GM23338 (cell line): ENCODE results near the gene GHRHR. TPM values are rescaled to one million over a fixed set of nuclear protein-coding genes. Genes with fewer than 3 reads are reported as not detected.

Source experiments
- ATAC-seq: fragments of 200-7000 bp; cut with Tn5 transposase; 3 replicates; pipeline ENCODE4 v1.9.1; 2020
- DNase-seq: peaks from one replicate; pipeline ENCODE4 v3.0.0-alpha.2; 2015; ENCODE audit warnings: low spot score
- H2AFZ ChIP-seq: fragments of 200-600 bp; sonication (generic); 2 replicates; pipeline ENCODE4 v1.8.0; 2016; ENCODE audit warnings: antibody characterized with exemption, mild to moderate bottlenecking, moderate library complexity
- H3F3A ChIP-seq: fragments of 200-600 bp; sonication (generic); replicated peaks from 2 replicates; pipeline ENCODE4 v1.8.0; 2017; ENCODE audit warnings: antibody characterized with exemption, mixed run types, low read depth
- H3K27ac ChIP-seq: fragments of 200-600 bp; sonication (generic); 2 replicates; pipeline ENCODE4 v1.6.1; 2016; ENCODE audit warnings: low read depth
- H3K27me3 ChIP-seq: fragments of 200-600 bp; sonication (generic); 2 replicates; pipeline ENCODE4 v1.8.0; 2016; ENCODE audit warnings: mild to moderate bottlenecking, mixed run types, moderate library complexity; ENCODE audit not compliant: insufficient read depth
- H3K36me3 ChIP-seq: fragments of 200-600 bp; sonication (generic); 2 replicates; pipeline ENCODE4 v1.8.0; 2016; ENCODE audit warnings: mild to moderate bottlenecking; ENCODE audit not compliant: insufficient read depth
- H3K4me1 ChIP-seq: fragments of 200-600 bp; sonication (generic); 2 replicates; pipeline ENCODE4 v1.8.0; 2016; ENCODE audit warnings: mild to moderate bottlenecking, moderate library complexity; ENCODE audit not compliant: insufficient read depth
- H3K4me2 ChIP-seq: fragments of 200-600 bp; sonication (generic); 2 replicates; pipeline ENCODE4 v1.7.1; 2017; ENCODE audit warnings: mixed run types
- H3K4me3 ChIP-seq: fragments of 200-600 bp; sonication (generic); 2 replicates; pipeline ENCODE4 v1.6.1; 2016; ENCODE audit warnings: mixed run types
- H3K79me2 ChIP-seq: fragments of 200-600 bp; sonication (generic); replicated peaks from 2 replicates; pipeline ENCODE4 v1.8.0; 2017; ENCODE audit warnings: mild to moderate bottlenecking; ENCODE audit not compliant: insufficient read depth
- H3K9me2 ChIP-seq: fragments of 200-600 bp; sonication (generic); 2 replicates; pipeline ENCODE4 v1.8.0; 2017; ENCODE audit not compliant: insufficient read depth
- H4K20me1 ChIP-seq: fragments of 200-600 bp; sonication (generic); replicated peaks from 2 replicates; pipeline ENCODE4 v1.8.0; 2017; ENCODE audit warnings: mild to moderate bottlenecking; ENCODE audit not compliant: insufficient read depth
- H3K27ac Mint-ChIP-seq: 2 replicates; pipeline ENCODE4 v1.8.0; 2020; ENCODE audit warnings: inconsistent platforms, mild to moderate bottlenecking, moderate library complexity, mixed read lengths
- H3K27me3 Mint-ChIP-seq: 3 replicates; pipeline ENCODE4 v1.8.0; 2022; ENCODE audit warnings: low read depth, mild to moderate bottlenecking, moderate library complexity, mixed read lengths, inconsistent platforms; ENCODE audit not compliant: insufficient read depth, poor library complexity
- H3K36me3 Mint-ChIP-seq: 3 replicates; pipeline ENCODE4 v1.8.0; 2021; ENCODE audit warnings: low read depth, mild to moderate bottlenecking, inconsistent platforms, moderate library complexity, mixed read lengths
- H3K4me1 Mint-ChIP-seq: 3 replicates; pipeline ENCODE4 v1.8.0; 2020; ENCODE audit warnings: mild to moderate bottlenecking, inconsistent platforms, mixed read lengths
- H3K4me3 Mint-ChIP-seq: 3 replicates; pipeline ENCODE4 v1.8.0; 2021; ENCODE audit warnings: moderate library complexity, mild to moderate bottlenecking, inconsistent platforms, mixed read lengths
- H3K9me3 Mint-ChIP-seq: 3 replicates; pipeline ENCODE4 v1.8.0; 2020; ENCODE audit warnings: moderate library complexity, mild to moderate bottlenecking, inconsistent platforms, mixed read lengths
- CREB1 ChIP-seq: fragments of 250-450 bp; sonication (Bioruptor Pico); IDR thresholded peaks from 2 replicates; pipeline ENCODE4 v1.5.0; 2020; ENCODE audit warnings: low read depth, mild to moderate bottlenecking, moderate library complexity
- JUNB ChIP-seq: IDR thresholded peaks from one replicate; pipeline ENCODE4 v1.6.1; 2016; ENCODE audit warnings: antibody characterized with exemption; ENCODE audit not compliant: unreplicated experiment
- ZNF331 ChIP-seq: fragments of 250-450 bp; sonication (Bioruptor Pico); IDR thresholded peaks from 2 replicates; pipeline ENCODE4 v1.5.0; 2020; ENCODE audit warnings: low read depth, mild to moderate bottlenecking, moderate library complexity
- polyA plus RNA-seq: library from polyadenylated mRNA; unstranded; fragments of >200 nt; fragmentation: Nextera tagmentation; extraction: Ambion mirVana; gene quantifications from 2 replicates; pipeline ENCODE4 v1.2.1, GENCODE V29; 2016
- total RNA-seq: library from RNA; depleted of rRNA; stranded (reverse); fragments of >200 nt; shearing (Covaris generic); gene quantifications from 2 replicates; pipeline ENCODE4 v1.2.3, GENCODE V29; 2014
- TF ChIP-seq, protein P1 (sequence below): fragments of 250-450 bp; sonication (Bioruptor Pico); IDR thresholded peaks from 2 replicates; pipeline ENCODE4 v1.5.0; 2020; ENCODE audit warnings: mild to moderate bottlenecking, moderate library complexity
- TF ChIP-seq, protein P2 (sequence below): IDR thresholded peaks from one replicate; pipeline ENCODE4 v1.6.1; 2018; ENCODE audit warnings: antibody characterized with exemption; ENCODE audit not compliant: unreplicated experiment
- TF ChIP-seq, protein P3 (sequence below), 2 experiments: fragments of 200-600 bp in 1 of 2; sonication (generic) in 1 of 2; conservative IDR thresholded peaks; 2 replicates each; pipeline versions ENCODE4 v1.5.1 to v1.6.1; 2016 to 2017; ENCODE audit warnings: antibody characterized with exemption in 2 of 2, low read depth in 2 of 2, mild to moderate bottlenecking in 2 of 2, moderate library complexity in 1 of 2

GHRHR gene
- total and polyA plus RNA-seq, 2 experiments from 2014 or later, result 2.2 TPM; not detected in 1

DNA sequence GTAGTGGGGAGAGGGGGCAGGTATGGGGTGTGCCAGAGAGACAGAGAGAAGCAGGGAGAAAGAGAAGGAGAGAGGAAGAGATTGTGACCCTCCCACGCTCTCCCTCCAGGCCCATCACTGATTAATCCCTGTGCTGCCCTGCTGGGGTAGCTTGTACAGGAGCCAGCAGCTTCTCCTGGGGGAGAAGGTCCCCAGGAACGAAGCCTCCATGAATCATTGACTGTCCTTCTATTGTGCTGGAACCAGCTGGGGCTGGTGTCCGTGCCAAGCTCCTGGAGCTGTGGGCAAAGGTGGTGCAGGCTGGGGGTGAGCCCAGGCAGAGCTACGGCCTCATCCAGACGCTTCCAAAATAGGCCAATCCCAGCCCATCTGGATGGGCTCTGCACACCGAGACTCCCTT lies 31.2 kb upstream of the GHRHR start (continued):
- TF ChIP-seq, protein P1, sequence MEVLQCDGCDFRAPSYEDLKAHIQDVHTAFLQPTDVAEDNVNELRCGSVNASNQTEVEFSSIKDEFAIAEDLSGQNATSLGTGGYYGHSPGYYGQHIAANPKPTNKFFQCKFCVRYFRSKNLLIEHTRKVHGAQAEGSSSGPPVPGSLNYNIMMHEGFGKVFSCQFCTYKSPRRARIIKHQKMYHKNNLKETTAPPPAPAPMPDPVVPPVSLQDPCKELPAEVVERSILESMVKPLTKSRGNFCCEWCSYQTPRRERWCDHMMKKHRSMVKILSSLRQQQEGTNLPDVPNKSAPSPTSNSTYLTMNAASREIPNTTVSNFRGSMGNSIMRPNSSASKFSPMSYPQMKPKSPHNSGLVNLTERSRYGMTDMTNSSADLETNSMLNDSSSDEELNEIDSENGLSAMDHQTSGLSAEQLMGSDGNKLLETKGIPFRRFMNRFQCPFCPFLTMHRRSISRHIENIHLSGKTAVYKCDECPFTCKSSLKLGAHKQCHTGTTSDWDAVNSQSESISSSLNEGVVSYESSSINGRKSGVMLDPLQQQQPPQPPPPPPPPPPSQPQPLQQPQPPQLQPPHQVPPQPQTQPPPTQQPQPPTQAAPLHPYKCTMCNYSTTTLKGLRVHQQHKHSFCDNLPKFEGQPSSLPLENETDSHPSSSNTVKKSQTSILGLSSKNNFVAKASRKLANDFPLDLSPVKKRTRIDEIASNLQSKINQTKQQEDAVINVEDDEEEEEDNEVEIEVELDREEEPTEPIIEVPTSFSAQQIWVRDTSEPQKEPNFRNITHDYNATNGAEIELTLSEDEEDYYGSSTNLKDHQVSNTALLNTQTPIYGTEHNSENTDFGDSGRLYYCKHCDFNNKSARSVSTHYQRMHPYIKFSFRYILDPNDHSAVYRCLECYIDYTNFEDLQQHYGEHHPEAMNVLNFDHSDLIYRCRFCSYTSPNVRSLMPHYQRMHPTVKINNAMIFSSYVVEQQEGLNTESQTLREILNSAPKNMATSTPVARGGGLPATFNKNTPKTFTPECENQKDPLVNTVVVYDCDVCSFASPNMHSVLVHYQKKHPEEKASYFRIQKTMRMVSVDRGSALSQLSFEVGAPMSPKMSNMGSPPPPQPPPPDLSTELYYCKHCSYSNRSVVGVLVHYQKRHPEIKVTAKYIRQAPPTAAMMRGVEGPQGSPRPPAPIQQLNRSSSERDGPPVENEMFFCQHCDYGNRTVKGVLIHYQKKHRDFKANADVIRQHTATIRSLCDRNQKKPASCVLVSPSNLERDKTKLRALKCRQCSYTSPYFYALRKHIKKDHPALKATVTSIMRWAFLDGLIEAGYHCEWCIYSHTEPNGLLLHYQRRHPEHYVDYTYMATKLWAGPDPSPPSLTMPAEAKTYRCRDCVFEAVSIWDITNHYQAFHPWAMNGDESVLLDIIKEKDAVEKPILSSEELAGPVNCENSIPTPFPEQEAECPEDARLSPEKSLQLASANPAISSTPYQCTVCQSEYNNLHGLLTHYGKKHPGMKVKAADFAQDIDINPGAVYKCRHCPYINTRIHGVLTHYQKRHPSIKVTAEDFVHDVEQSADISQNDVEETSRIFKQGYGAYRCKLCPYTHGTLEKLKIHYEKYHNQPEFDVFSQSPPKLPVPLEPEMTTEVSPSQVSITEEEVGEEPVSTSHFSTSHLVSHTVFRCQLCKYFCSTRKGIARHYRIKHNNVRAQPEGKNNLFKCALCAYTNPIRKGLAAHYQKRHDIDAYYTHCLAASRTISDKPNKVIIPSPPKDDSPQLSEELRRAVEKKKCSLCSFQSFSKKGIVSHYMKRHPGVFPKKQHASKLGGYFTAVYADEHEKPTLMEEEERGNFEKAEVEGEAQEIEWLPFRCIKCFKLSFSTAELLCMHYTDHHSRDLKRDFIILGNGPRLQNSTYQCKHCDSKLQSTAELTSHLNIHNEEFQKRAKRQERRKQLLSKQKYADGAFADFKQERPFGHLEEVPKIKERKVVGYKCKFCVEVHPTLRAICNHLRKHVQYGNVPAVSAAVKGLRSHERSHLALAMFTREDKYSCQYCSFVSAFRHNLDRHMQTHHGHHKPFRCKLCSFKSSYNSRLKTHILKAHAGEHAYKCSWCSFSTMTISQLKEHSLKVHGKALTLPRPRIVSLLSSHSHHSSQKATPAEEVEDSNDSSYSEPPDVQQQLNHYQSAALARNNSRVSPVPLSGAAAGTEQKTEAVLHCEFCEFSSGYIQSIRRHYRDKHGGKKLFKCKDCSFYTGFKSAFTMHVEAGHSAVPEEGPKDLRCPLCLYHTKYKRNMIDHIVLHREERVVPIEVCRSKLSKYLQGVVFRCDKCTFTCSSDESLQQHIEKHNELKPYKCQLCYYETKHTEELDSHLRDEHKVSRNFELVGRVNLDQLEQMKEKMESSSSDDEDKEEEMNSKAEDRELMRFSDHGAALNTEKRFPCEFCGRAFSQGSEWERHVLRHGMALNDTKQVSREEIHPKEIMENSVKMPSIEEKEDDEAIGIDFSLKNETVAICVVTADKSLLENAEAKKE, result no peak

DNA sequence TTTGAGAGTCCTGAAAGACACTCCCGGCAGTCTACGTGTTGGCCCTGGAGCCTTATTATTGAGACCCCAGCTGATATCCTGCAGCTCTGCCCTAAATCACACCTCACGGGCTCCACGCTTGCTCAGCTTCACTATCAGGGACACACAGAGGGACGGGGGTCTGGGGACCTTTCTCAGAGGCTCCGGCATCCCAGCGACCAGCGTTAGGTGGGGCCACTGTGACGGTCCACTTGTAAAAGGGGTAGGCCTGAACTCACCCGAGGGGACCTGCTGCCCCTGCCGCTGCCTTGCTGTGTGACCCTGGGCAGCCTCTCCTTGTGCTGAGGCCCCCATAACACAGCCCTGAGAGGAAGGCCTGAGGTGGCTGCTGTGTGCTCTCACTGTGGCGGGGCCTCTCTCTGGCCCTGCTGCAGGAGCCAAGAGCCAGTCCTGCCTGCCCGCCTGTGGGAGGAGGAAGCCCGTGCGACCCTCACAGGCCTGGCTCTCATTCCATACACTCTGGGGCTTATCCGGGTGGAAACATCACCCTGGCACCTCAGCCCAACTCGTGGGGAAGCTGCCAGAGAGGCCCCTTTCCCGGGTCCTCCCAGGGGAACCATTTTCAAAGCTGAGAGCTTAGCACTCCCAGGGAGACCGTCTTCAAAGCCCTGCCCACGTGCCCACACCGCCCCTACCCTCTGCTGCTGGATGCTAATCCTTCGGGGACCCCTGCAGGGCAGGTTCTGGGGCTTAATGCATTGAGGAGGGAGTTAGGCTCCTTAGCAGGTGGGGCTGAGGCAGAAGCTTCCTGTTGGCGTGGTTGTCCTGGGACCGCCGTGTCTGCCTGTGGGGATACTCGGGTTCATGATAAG lies 30.4 kb upstream of the GHRHR start:
- Mint-ChIP-seq H3K27me3 (peaks cover 10% of the 10 kb centered on the region), H3K4me1 (peaks cover 7% of the 10 kb centered on the region; the same call in 2 of the 3 replicates), H3K9me3 (no peaks in the 10 kb centered on the region), H3K36me3 (no peaks in the 10 kb centered on the region), H3K4me3 (no peak overlapping the region; the same call in 2 of the 3 replicates), H3K27ac (no peak overlapping the region)
- no peak overlapping the region for H3K4me3 ChIP-seq
- H3F3A ChIP-seq, result no peaks in the 10 kb centered on the region
- peak overlapping the region; percentile 56; the same call in 1 of the 2 replicates for H2AFZ ChIP-seq
- 0 out of 2 replicates have a peak, but pooled peaks cover under 1% of the 10 kb centered on the region for H3K9me2 ChIP-seq
- H3K36me3 ChIP-seq, result no peaks in the 10 kb centered on the region
- H3K4me1 ChIP-seq, result peaks cover 6% of the 10 kb centered on the region; the same call in 1 of the 2 replicates
- TF ChIP-seq ZNF331 (no peak), JUNB (no peak), CREB1 (no peak)
- TF ChIP-seq, protein P2, sequence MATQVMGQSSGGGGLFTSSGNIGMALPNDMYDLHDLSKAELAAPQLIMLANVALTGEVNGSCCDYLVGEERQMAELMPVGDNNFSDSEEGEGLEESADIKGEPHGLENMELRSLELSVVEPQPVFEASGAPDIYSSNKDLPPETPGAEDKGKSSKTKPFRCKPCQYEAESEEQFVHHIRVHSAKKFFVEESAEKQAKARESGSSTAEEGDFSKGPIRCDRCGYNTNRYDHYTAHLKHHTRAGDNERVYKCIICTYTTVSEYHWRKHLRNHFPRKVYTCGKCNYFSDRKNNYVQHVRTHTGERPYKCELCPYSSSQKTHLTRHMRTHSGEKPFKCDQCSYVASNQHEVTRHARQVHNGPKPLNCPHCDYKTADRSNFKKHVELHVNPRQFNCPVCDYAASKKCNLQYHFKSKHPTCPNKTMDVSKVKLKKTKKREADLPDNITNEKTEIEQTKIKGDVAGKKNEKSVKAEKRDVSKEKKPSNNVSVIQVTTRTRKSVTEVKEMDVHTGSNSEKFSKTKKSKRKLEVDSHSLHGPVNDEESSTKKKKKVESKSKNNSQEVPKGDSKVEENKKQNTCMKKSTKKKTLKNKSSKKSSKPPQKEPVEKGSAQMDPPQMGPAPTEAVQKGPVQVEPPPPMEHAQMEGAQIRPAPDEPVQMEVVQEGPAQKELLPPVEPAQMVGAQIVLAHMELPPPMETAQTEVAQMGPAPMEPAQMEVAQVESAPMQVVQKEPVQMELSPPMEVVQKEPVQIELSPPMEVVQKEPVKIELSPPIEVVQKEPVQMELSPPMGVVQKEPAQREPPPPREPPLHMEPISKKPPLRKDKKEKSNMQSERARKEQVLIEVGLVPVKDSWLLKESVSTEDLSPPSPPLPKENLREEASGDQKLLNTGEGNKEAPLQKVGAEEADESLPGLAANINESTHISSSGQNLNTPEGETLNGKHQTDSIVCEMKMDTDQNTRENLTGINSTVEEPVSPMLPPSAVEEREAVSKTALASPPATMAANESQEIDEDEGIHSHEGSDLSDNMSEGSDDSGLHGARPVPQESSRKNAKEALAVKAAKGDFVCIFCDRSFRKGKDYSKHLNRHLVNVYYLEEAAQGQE, result no peak
- TF ChIP-seq, protein P3, sequence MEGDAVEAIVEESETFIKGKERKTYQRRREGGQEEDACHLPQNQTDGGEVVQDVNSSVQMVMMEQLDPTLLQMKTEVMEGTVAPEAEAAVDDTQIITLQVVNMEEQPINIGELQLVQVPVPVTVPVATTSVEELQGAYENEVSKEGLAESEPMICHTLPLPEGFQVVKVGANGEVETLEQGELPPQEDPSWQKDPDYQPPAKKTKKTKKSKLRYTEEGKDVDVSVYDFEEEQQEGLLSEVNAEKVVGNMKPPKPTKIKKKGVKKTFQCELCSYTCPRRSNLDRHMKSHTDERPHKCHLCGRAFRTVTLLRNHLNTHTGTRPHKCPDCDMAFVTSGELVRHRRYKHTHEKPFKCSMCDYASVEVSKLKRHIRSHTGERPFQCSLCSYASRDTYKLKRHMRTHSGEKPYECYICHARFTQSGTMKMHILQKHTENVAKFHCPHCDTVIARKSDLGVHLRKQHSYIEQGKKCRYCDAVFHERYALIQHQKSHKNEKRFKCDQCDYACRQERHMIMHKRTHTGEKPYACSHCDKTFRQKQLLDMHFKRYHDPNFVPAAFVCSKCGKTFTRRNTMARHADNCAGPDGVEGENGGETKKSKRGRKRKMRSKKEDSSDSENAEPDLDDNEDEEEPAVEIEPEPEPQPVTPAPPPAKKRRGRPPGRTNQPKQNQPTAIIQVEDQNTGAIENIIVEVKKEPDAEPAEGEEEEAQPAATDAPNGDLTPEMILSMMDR (conservative IDR thresholded peaks at IDR 0.05; ENCODE audit: low read depth in 2 of 2), result 0 out of 4 replicates have a peak, but pooled peaks of 1 of the 2 experiments have one; percentile 10
- no peaks in the 10 kb centered on the region for H3K79me2 ChIP-seq
- ATAC-seq, result peak; percentile 67
- no peak overlapping the region for H3K4me2 ChIP-seq
- H3K27ac ChIP-seq, result no peak overlapping the region
- H3K27me3 ChIP-seq, result no peaks in the 10 kb centered on the region
- DNase-seq, result peak; percentile 54
- H4K20me1 ChIP-seq, result no peaks in the 10 kb centered on the region
